ENCODE measurements around the gene PRSS2.
"Not testable (repeated sequence)": the region's sequence is repeated elsewhere in the genome, so short reads cannot be mapped to it uniquely, and the experiment has no call there.

Gene PRSS2

DNA sequence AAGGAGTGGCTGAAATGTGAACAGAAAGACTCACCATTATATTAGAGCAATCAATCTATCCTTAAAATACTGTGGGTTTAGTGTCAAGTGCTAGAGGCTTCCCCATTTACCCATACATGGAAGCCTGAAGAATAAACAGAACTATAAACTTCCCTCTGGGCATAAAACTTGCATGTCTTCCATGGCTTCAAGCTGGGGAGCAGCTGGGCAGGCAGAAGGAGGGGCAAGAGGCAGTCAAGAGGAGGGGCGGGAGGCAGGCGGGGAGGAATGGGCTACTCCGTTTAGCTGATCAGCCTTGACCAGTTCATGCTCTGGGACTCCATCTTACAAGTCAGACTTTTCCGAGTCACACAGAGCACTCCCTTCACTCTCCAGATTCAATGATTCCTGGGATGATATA lies 25.0 kb upstream of the PRSS2 start:
- H2BK120ac ChIP-seq (ENCODE audit: insufficient read depth, low read length, poor library complexity) = no peak overlapping the region
- H4K12ac ChIP-seq (ENCODE audit: low read depth, low read length) = no peak overlapping the region
- H3K36me3 ChIP-seq (ENCODE audit: control insufficient read depth in 1 of 2, insufficient read depth in 2 of 2, low read length in 2 of 2) = no peaks in the 10 kb centered on the region
- H3K27ac ChIP-seq (ENCODE audit: low read depth, low read length) = no peak overlapping the region
- H3K18ac ChIP-seq (ENCODE audit: low read length) = no peak overlapping the region
- no CpG with 5 or more reads among the region's 4 CpGs for WGBS (ENCODE audit: extremely low coverage, insufficient coverage, insufficient read length)
- H4K91ac ChIP-seq (ENCODE audit: low read depth, low read length) = no peak overlapping the region
- no peaks in the 10 kb centered on the region for H3K4me1 ChIP-seq (ENCODE audit: control insufficient read depth in 1 of 2, insufficient read depth in 2 of 2, low read length in 2 of 2)
- no peak overlapping the region for H3K4me2 ChIP-seq (ENCODE audit: low read length)
- H3K9me3 ChIP-seq (ENCODE audit: insufficient read depth, low read depth, low read length) = peaks cover 5% of the 10 kb centered on the region
- H3K14ac ChIP-seq (ENCODE audit: low read length) = no peak overlapping the region
- H4K8ac ChIP-seq (ENCODE audit: low read depth, low read length) = no peak overlapping the region
- H2AFZ ChIP-seq (ENCODE audit: insufficient read depth, low read length, poor library complexity) = no peak overlapping the region
- H2BK12ac ChIP-seq (ENCODE audit: low read length) = no peak overlapping the region
- DNase-seq = no peak
- no peaks in the 10 kb centered on the region for H3K27me3 ChIP-seq (ENCODE audit: insufficient read depth, low read length)
- no peaks in the 10 kb centered on the region for H3K79me1 ChIP-seq (ENCODE audit: low read length)
- H3K9ac ChIP-seq (ENCODE audit: low read length) = no peak overlapping the region
- no peak overlapping the region for H3K23ac ChIP-seq (ENCODE audit: low read length)
- no peak overlapping the region for H2BK5ac ChIP-seq (ENCODE audit: low read depth, low read length, poor library complexity)
- no peaks in the 10 kb centered on the region for H3K79me2 ChIP-seq (ENCODE audit: control insufficient read depth, insufficient read depth, low read length, poor library complexity)
- H3K4ac ChIP-seq (ENCODE audit: low read depth, low read length) = no peak overlapping the region
- H3K4me3 ChIP-seq (ENCODE audit: low read depth, low read length) = no peak overlapping the region
- H2AK5ac ChIP-seq (ENCODE audit: low read length) = no peak overlapping the region

DNA sequence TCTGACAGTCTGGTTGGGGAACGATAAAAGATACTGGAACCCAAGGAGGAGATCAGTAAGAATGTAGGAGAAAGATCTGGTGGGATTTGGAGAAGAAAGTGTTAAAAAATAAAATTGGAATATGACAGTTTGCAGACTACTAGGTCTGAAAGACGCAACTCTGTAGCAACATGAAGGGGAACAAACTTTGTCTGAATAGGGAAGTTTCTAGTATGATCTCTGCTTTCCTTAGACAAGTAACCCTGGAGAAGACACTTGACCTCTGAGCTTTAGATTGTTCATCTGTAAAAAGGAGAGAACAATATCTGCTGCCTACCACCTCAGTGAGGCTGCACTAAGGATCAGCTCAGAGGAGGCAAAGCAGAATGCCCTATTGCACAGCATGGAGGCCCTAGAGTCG lies 24.5 kb upstream of the PRSS2 start:
- Histone ChIP-seq H3K27me3 (ENCODE audit: insufficient read depth, low read length) (no peaks in the 10 kb centered on the region), H2BK12ac (ENCODE audit: low read length) (no peak overlapping the region), H3K4ac (ENCODE audit: low read depth, low read length) (no peak overlapping the region), H3K27ac (ENCODE audit: low read depth, low read length) (no peak overlapping the region), H3K4me2 (ENCODE audit: low read length) (no peak overlapping the region), H3K79me1 (ENCODE audit: low read length) (no peaks in the 10 kb centered on the region), H3K9me3 (ENCODE audit: insufficient read depth, low read depth, low read length) (peaks cover 5% of the 10 kb centered on the region), H4K8ac (ENCODE audit: low read depth, low read length) (no peak overlapping the region), H3K4me1 (ENCODE audit: control insufficient read depth in 1 of 2, insufficient read depth in 2 of 2, low read length in 2 of 2) (no peaks in the 10 kb centered on the region), H3K9ac (ENCODE audit: low read length) (no peak overlapping the region), H2AK5ac (ENCODE audit: low read length) (no peak overlapping the region), H4K91ac (ENCODE audit: low read depth, low read length) (no peak overlapping the region), H4K12ac (ENCODE audit: low read depth, low read length) (no peak overlapping the region), H3K18ac (ENCODE audit: low read length) (no peak overlapping the region), H2BK120ac (ENCODE audit: insufficient read depth, low read length, poor library complexity) (no peak overlapping the region), H3K14ac (ENCODE audit: low read length) (no peak overlapping the region), H3K23ac (ENCODE audit: low read length) (no peak overlapping the region), H2BK5ac (ENCODE audit: low read depth, low read length, poor library complexity) (no peak overlapping the region), H2AFZ (ENCODE audit: insufficient read depth, low read length, poor library complexity) (no peak overlapping the region), H3K79me2 (ENCODE audit: control insufficient read depth, insufficient read depth, low read length, poor library complexity) (no peaks in the 10 kb centered on the region), H3K36me3 (ENCODE audit: control insufficient read depth in 1 of 2, insufficient read depth in 2 of 2, low read length in 2 of 2) (no peaks in the 10 kb centered on the region), H3K4me3 (ENCODE audit: low read depth, low read length) (no peak overlapping the region)
- WGBS (ENCODE audit: extremely low coverage, insufficient coverage, insufficient read length) = no CpG with 5 or more reads among the region's 3 CpGs
- DNase-seq = no peak

DNA sequence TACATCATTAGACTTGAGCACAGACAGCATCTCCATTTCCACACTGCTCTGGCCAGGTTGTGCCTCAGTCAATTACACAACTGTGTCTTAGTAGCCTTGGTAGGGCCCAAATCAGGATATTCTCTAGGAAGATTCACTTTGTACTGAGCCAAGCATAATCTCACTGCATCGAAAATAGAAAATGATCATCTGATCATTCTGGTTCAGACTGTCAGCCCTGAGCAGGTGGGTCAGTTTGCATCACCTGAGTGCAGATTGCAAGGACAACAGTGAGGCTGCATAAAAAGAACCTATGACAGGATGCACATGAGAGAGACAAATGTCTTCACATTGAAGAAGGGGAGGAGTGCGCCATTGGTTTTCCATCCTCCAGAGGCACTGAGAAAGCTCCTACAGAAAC lies 22.4 kb upstream of the PRSS2 start:
- not testable (repeated sequence) for H3K27me3 ChIP-seq (ENCODE audit: insufficient read depth, low read length); H3K4me2 ChIP-seq (ENCODE audit: low read length); H3K23ac ChIP-seq (ENCODE audit: low read length); H3K36me3 ChIP-seq (ENCODE audit: control insufficient read depth in 1 of 2, insufficient read depth in 2 of 2, low read length in 2 of 2); DNase-seq; H2AK5ac ChIP-seq (ENCODE audit: low read length); H2AFZ ChIP-seq (ENCODE audit: insufficient read depth, low read length, poor library complexity); H3K4me3 ChIP-seq (ENCODE audit: low read depth, low read length); H3K27ac ChIP-seq (ENCODE audit: low read depth, low read length); H2BK12ac ChIP-seq (ENCODE audit: low read length); H4K91ac ChIP-seq (ENCODE audit: low read depth, low read length); H3K4me1 ChIP-seq (ENCODE audit: control insufficient read depth in 1 of 2, insufficient read depth in 2 of 2, low read length in 2 of 2); H2BK5ac ChIP-seq (ENCODE audit: low read depth, low read length, poor library complexity); H3K79me2 ChIP-seq (ENCODE audit: control insufficient read depth, insufficient read depth, low read length, poor library complexity); H3K4ac ChIP-seq (ENCODE audit: low read depth, low read length); H3K14ac ChIP-seq (ENCODE audit: low read length); H3K18ac ChIP-seq (ENCODE audit: low read length); H4K8ac ChIP-seq (ENCODE audit: low read depth, low read length); H3K79me1 ChIP-seq (ENCODE audit: low read length); H2BK120ac ChIP-seq (ENCODE audit: insufficient read depth, low read length, poor library complexity); H3K9ac ChIP-seq (ENCODE audit: low read length); H3K9me3 ChIP-seq (ENCODE audit: insufficient read depth, low read depth, low read length); H4K12ac ChIP-seq (ENCODE audit: low read depth, low read length)
- WGBS (ENCODE audit: extremely low coverage, insufficient coverage, insufficient read length) = no CpG with 5 or more reads among the region's 2 CpGs

DNA sequence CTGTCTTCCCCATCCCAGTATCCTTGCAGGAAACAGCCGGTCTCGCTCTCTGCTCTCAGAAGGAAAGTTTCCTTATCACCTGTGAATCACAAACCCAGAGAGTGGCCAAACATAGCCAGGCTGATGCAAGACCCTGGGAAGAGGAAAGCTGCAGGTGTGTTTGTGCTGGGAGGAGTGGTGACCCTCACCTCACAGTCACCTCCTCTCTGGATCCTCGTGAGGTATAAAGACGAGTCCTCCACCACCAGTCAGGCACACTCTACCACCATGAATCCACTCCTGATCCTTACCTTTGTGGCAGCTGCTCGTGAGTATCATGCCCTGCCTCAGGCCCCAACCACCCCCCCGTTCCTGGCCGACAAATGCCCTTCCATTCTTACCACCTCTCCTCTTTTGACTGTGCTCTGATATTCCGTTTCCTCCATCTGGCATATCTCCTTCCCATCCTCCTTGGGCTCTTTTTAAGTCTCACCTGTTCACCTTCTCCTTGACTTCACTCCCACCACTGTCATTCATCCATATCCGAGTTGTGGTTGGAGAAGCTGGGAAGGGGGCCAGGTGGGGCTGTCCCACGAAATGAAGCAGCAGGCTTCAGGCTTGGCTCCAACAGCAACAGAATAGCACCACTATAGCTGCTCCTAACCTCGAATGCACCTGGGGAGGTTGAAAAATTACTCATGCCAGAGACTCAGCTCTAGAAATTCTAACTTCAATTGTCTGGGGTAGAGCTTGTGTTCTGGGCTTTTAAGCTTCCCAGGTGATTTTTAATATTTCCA lies 21.4 kb upstream of the PRSS2 start, which contains the start of gene PRSS1:
TSS of gene PRSS1 (plus strand) at position 255 of the 776 bp plus-strand sequence. CDS start at position 268, 13 bp downstream.
- Histone ChIP-seq H3K4me3 (ENCODE audit: low read depth, low read length) (no peak within 1 kb of the TSS), H4K91ac (ENCODE audit: low read depth, low read length) (no peak within 1 kb of the TSS), H3K36me3 (ENCODE audit: control insufficient read depth in 1 of 2, insufficient read depth in 2 of 2, low read length in 2 of 2) (no peaks in the 10 kb centered on the region), H3K14ac (ENCODE audit: low read length) (no peak within 1 kb of the TSS), H3K4me1 (ENCODE audit: control insufficient read depth in 1 of 2, insufficient read depth in 2 of 2, low read length in 2 of 2) (no peaks in the 10 kb centered on the region), H3K23ac (ENCODE audit: low read length) (no peak within 1 kb of the TSS), H2BK12ac (ENCODE audit: low read length) (no peak within 1 kb of the TSS), H3K9me3 (ENCODE audit: insufficient read depth, low read depth, low read length) (peaks cover 5% of the 10 kb centered on the region), H3K27me3 (ENCODE audit: insufficient read depth, low read length) (no peaks in the 10 kb centered on the region), H2AFZ (ENCODE audit: insufficient read depth, low read length, poor library complexity) (no peak within 1 kb of the TSS), H3K18ac (ENCODE audit: low read length) (no peak within 1 kb of the TSS), H3K79me1 (ENCODE audit: low read length) (no peaks in the 10 kb centered on the region), H3K27ac (ENCODE audit: low read depth, low read length) (no peak within 1 kb of the TSS), H3K9ac (ENCODE audit: low read length) (no peak within 1 kb of the TSS), H2BK5ac (ENCODE audit: low read depth, low read length, poor library complexity) (no peak within 1 kb of the TSS), H2BK120ac (ENCODE audit: insufficient read depth, low read length, poor library complexity) (no peak within 1 kb of the TSS), H3K4me2 (ENCODE audit: low read length) (no peak within 1 kb of the TSS), H3K4ac (ENCODE audit: low read depth, low read length) (no peak within 1 kb of the TSS), H3K79me2 (ENCODE audit: control insufficient read depth, insufficient read depth, low read length, poor library complexity) (no peaks in the 10 kb centered on the region), H4K12ac (ENCODE audit: low read depth, low read length) (no peak within 1 kb of the TSS), H4K8ac (ENCODE audit: low read depth, low read length) (no peak within 1 kb of the TSS), H2AK5ac (ENCODE audit: low read length) (no peak within 1 kb of the TSS)
- no CpG with 5 or more reads among the region's 11 CpGs for WGBS (ENCODE audit: extremely low coverage, insufficient coverage, insufficient read length)
- no peak for DNase-seq

All from trophoblast cell (in vitro differentiated cells and primary cell).